IMR-90 (cell line): ENCODE measurements around the gene ATG7. TPM values are rescaled to one million over a fixed set of nuclear protein-coding genes. Genes with fewer than 3 reads are reported as not detected.

Experiments used
- ATAC-seq: fragments of 200-7000 bp; cut with Tn5 transposase; 2 replicates; pipeline ENCODE4 v1.9.1; 2020; ENCODE audit warnings: low read depth, mild to moderate bottlenecking, moderate library complexity
- BruUV-seq: library from RNA; stranded (reverse); fragments of 400-500 nt; replicated peaks from 2 replicates; lab custom pipeline; 2021; lab: Mats Ljungman, UMichigan
- CTCF ChIA-PET: fragments of 300-600 bp; formaldehyde crosslinking; extraction: SDS; loops from one replicate; lab custom pipeline; 2021; ENCODE audit warnings: antibody characterized with exemption; lab: Yijun Ruan, JAX
- POLR2A ChIA-PET: fragments of 300-600 bp; sonication (Branson Sonifier 250); formaldehyde crosslinking; loops from one replicate; lab custom pipeline; 2022; ENCODE audit warnings: antibody characterized with exemption; ENCODE audit not compliant: unreplicated experiment; lab: Charles Lee
- DNase-seq: peaks from one replicate; pipeline ENCODE4 v3.0.0; 2013
- H2AFZ ChIP-seq: replicated peaks from 2 replicates; pipeline ENCODE3; 2013; ENCODE audit warnings: low read length, mild to moderate bottlenecking; ENCODE audit not compliant: poor library complexity
- H2AK5ac ChIP-seq: 2 replicates; pipeline ENCODE4 v1.6.1; 2013; ENCODE audit warnings: low read depth, low read length, inconsistent platforms
- H2AK9ac ChIP-seq: replicated peaks from 2 replicates; pipeline ENCODE3; 2013; ENCODE audit warnings: mild to moderate bottlenecking, low read depth, low read length, moderate library complexity; ENCODE audit not compliant: poor library complexity
- H2BK120ac ChIP-seq: 2 replicates; pipeline ENCODE4 v1.6.1; 2013; ENCODE audit warnings: low read depth, low read length, inconsistent platforms
- H2BK15ac ChIP-seq: 3 replicates; pipeline ENCODE4 v1.6.1; 2013; ENCODE audit warnings: low read depth, low read length, inconsistent platforms
- H2BK20ac ChIP-seq: 2 replicates; pipeline ENCODE4 v1.6.1; 2013; ENCODE audit warnings: low read depth, mild to moderate bottlenecking, inconsistent platforms, low read length, moderate library complexity
- H2BK5ac ChIP-seq: 2 replicates; pipeline ENCODE4 v1.6.1; 2013; ENCODE audit warnings: mild to moderate bottlenecking, low read depth, low read length, inconsistent platforms; ENCODE audit not compliant: poor library complexity, severe bottlenecking
- H3K14ac ChIP-seq: replicated peaks from 2 replicates; pipeline ENCODE4 v1.6.1; 2013; ENCODE audit warnings: low read depth, low read length, inconsistent platforms
- H3K18ac ChIP-seq: 2 replicates; pipeline ENCODE4 v1.6.1; 2013; ENCODE audit warnings: low read depth, low read length, control low read depth
- H3K23ac ChIP-seq: 2 replicates; pipeline ENCODE4 v1.6.1; 2013; ENCODE audit warnings: low read depth, low read length, inconsistent platforms
- H3K27ac ChIP-seq: 2 replicates; pipeline ENCODE4 v1.5.1; 2013; ENCODE audit warnings: mild to moderate bottlenecking, control low read depth, low read length; ENCODE audit not compliant: insufficient read depth
- H3K27me3 ChIP-seq: 2 replicates; pipeline ENCODE4 v1.6.1; 2013; ENCODE audit warnings: low read length; ENCODE audit not compliant: control insufficient read depth, insufficient read depth
- H3K36me3 ChIP-seq: 2 replicates; pipeline ENCODE4 v1.6.1; 2013; ENCODE audit warnings: low read length, mixed read lengths; ENCODE audit not compliant: control insufficient read depth, insufficient read depth
- H3K4ac ChIP-seq: 2 replicates; pipeline ENCODE4 v1.6.1; 2013; ENCODE audit warnings: low read depth, low read length, inconsistent platforms
- H3K4me1 ChIP-seq: 2 replicates; pipeline ENCODE4 v1.6.1; 2013; ENCODE audit warnings: low read length, mixed read lengths; ENCODE audit not compliant: control insufficient read depth, insufficient read depth
- H3K4me2 ChIP-seq: 2 replicates; pipeline ENCODE4 v1.6.1; 2013; ENCODE audit warnings: low read depth, mild to moderate bottlenecking, control low read depth, low read length, moderate library complexity
- H3K4me3 ChIP-seq: 2 replicates; pipeline ENCODE4 v1.5.1; 2013; ENCODE audit warnings: low read depth, mild to moderate bottlenecking, control low read depth, low read length, moderate library complexity; ENCODE audit not compliant: insufficient read depth
- H3K56ac ChIP-seq: 2 replicates; pipeline ENCODE4 v1.6.1; 2013; ENCODE audit warnings: low read length, inconsistent platforms; ENCODE audit not compliant: insufficient read depth; ENCODE audit errors: extremely low read depth
- H3K79me1 ChIP-seq, 2 experiments: 2 replicates each; pipeline ENCODE4 v1.6.1; 2013; ENCODE audit warnings: low read length in 2 of 2, inconsistent platforms in 1 of 2, low read depth in 1 of 2
- H3K9ac ChIP-seq: 2 replicates; pipeline ENCODE4 v1.6.1; 2013; ENCODE audit warnings: low read depth, low read length, control low read depth
- H3K9me1 ChIP-seq: 2 replicates; pipeline ENCODE4 v1.6.1; 2013; ENCODE audit warnings: low read length, inconsistent platforms; ENCODE audit not compliant: insufficient read depth
- H3K9me3 ChIP-seq: 2 replicates; pipeline ENCODE4 v1.6.1; 2013; ENCODE audit warnings: low read length; ENCODE audit not compliant: control insufficient read depth, insufficient read depth
- H4K20me1 ChIP-seq: 2 replicates; pipeline ENCODE4 v1.6.1; 2013; ENCODE audit warnings: low read length, inconsistent platforms; ENCODE audit not compliant: insufficient read depth
- H4K5ac ChIP-seq: 2 replicates; pipeline ENCODE4 v1.6.1; 2013; ENCODE audit warnings: mild to moderate bottlenecking, low read depth, low read length, control low read depth
- H4K8ac ChIP-seq, 2 experiments: 2 replicates each; pipeline ENCODE4 v1.6.1; 2013; ENCODE audit warnings: low read depth in 2 of 2, low read length in 2 of 2, control low read depth in 1 of 2, inconsistent platforms in 1 of 2
- H4K91ac ChIP-seq: 2 replicates; pipeline ENCODE4 v1.6.1; 2013; ENCODE audit warnings: low read depth, low read length, inconsistent platforms; ENCODE audit not compliant: insufficient read depth
- BHLHE40 ChIP-seq: fragments of 150-350 bp; IDR thresholded peaks from 2 replicates; pipeline ENCODE4 v1.6.1; 2016; ENCODE audit warnings: mild to moderate bottlenecking, low read depth, low read length
- CEBPB ChIP-seq: IDR thresholded peaks from 2 replicates; pipeline ENCODE4 v1.6.1; 2012; ENCODE audit warnings: low read depth, low read length, improper control_type of control experiment
- CHD1 ChIP-seq: IDR thresholded peaks from 2 replicates; pipeline ENCODE4 v1.6.1; 2012; ENCODE audit warnings: low read depth, low read length, improper control_type of control experiment
- FOS ChIP-seq: fragments of 150-350 bp; IDR thresholded peaks from 2 replicates; pipeline ENCODE4 v1.6.1; 2016; ENCODE audit warnings: low read depth, low read length
- MAFK ChIP-seq: IDR thresholded peaks from 2 replicates; pipeline ENCODE4 v1.6.1; 2012; ENCODE audit warnings: low read depth, low read length, improper control_type of control experiment
- MAZ ChIP-seq: IDR thresholded peaks from 2 replicates; pipeline ENCODE4 v1.6.1; 2012; ENCODE audit warnings: low read depth, mild to moderate bottlenecking, low read length, improper control_type of control experiment, moderate library complexity, borderline replicate concordance
- MXI1 ChIP-seq: IDR thresholded peaks from 2 replicates; pipeline ENCODE4 v1.6.1; 2012; ENCODE audit warnings: low read depth, mild to moderate bottlenecking, low read length, moderate library complexity, borderline replicate concordance
- NFE2L2 ChIP-seq: fragments of 150-350 bp; IDR thresholded peaks from 2 replicates; pipeline ENCODE4 v1.6.1; 2016; ENCODE audit warnings: low read depth, mild to moderate bottlenecking, low read length
- POLR2A ChIP-seq: IDR thresholded peaks from 2 replicates; pipeline ENCODE4 v1.6.1; 2012; ENCODE audit warnings: mild to moderate bottlenecking, low read depth, low read length
- RAD21 ChIP-seq: IDR thresholded peaks from 2 replicates; pipeline ENCODE4 v1.6.1; 2012; ENCODE audit warnings: low read length, improper control_type of control experiment
- RCOR1 ChIP-seq: IDR thresholded peaks from 2 replicates; pipeline ENCODE4 v1.6.1; 2012; ENCODE audit warnings: mild to moderate bottlenecking, low read length, improper control_type of control experiment; ENCODE audit not compliant: insufficient replicate concordance
- RFX5 ChIP-seq: IDR thresholded peaks from 2 replicates; pipeline ENCODE4 v1.8.0; 2012; ENCODE audit warnings: low read depth, mild to moderate bottlenecking, low read length, moderate library complexity
- SMC3 ChIP-seq: fragments of 150-350 bp; IDR thresholded peaks from 2 replicates; pipeline ENCODE4 v1.6.1; 2016; ENCODE audit warnings: low read depth, mild to moderate bottlenecking, antibody characterized with exemption, low read length, moderate library complexity
- USF2 ChIP-seq: fragments of 150-350 bp; IDR thresholded peaks from 2 replicates; pipeline ENCODE4 v1.6.1; 2017; ENCODE audit warnings: mild to moderate bottlenecking, antibody characterized with exemption, low read length, low read depth
- WGBS, 2 experiments: methylation state at CpG; one replicate each; pipeline versions ENCODE4 v1.1.5 to v1.1.7; 2013; ENCODE audit warnings: missing lambda C conversion rate in 2 of 2; ENCODE audit not compliant: insufficient read length in 1 of 2; ENCODE audit errors: extremely low coverage in 2 of 2; 5-methylcytosine and 5-hydroxymethylcytosine counted together
- dilution Hi-C: fragments of 300-500 bp; cut with HindIII; formaldehyde crosslinking; loops from one replicate; pipeline ENCODE4 v1.14.3; 2018; ENCODE audit warnings: low sequenced_read_pairs; ENCODE audit not compliant: unreplicated experiment
- in situ Hi-C: fragments of 300-500 bp; cut with MboI; formaldehyde crosslinking; loops from 3 replicates; pipeline ENCODE4 v1.14.3; 2019; ENCODE audit warnings: low sequenced_read_pairs, inconsistent platforms, mixed read lengths
- intact Hi-C: fragments of 100-400 bp; cut with micrococcal nuclease; formaldehyde crosslinking; loops from 2 replicates; pipeline ENCODE4 v1.10.0; 2022
- polyA plus RNA-seq, 3 experiments: library from polyadenylated mRNA; depleted of rRNA; stranded (reverse); fragments of >200 nt; gene quantifications; 2 replicates each; pipeline ENCODE4 v1.2.3, GENCODE V29; 2012; ENCODE audit warnings: low replicate concordance in 1 of 3
- total RNA-seq: library from RNA; depleted of rRNA; stranded (reverse); fragments of >200 nt; gene quantifications from 2 replicates; pipeline ENCODE4 v1.2.3, GENCODE V29; 2012
- TF ChIP-seq, protein P1 (sequence below): fragments of 150-350 bp; IDR thresholded peaks from 2 replicates; pipeline ENCODE4 v1.6.1; 2016; ENCODE audit warnings: low read depth, mild to moderate bottlenecking, low read length, moderate library complexity, borderline replicate concordance

Gene ATG7
- total and polyA plus RNA-seq, 2 of the 4 experiments (the other 2 are of a cell fraction), result 15.6 to 51.4 TPM

GRCh38 chr3:11509173-11510000 lies 237.2 kb downstream of the ATG7 start:
- Histone ChIP-seq H3K23ac (peak overlapping the region; percentile 74; the same call in 1 of the 2 replicates), H3K4me2 (peak overlapping the region; percentile 78), H2AK9ac (no peak overlapping the region), H2BK5ac (peak overlapping the region; percentile 92), H3K27me3 (no peaks in the 10 kb centered on the region), H3K9me3 (no peaks in the 10 kb centered on the region), H3K36me3 (no peaks in the 10 kb centered on the region), H4K5ac (peak overlapping the region; percentile 69), H2BK120ac (peak overlapping the region; percentile 92), H3K4me3 (no peak overlapping the region), H2BK15ac (peak overlapping the region; percentile 64; the same call in 2 of the 3 replicates), H2BK20ac (peak overlapping the region; percentile 73), H4K20me1 (peaks cover 3% of the 10 kb centered on the region; the same call in 1 of the 2 replicates), H3K56ac (peak overlapping the region; percentile 85; the same call in 1 of the 2 replicates), H3K27ac (peak overlapping the region; percentile 93; the same call in 1 of the 2 replicates), H4K91ac (peak overlapping the region; percentile 86), H3K79me1 (peaks cover 5 to 23% of the 10 kb centered on the region in 2 experiments), H2AFZ (no peak overlapping the region), H3K4ac (peak overlapping the region; percentile 91), H2AK5ac (peak overlapping the region; percentile 47), H3K4me1 (peaks cover 22% of the 10 kb centered on the region), H4K8ac (peak overlapping the region; percentile 10 to 66), H3K18ac (peak overlapping the region; percentile 82), H3K9ac (peak overlapping the region; percentile 39; the same call in 1 of the 2 replicates), H3K14ac (peak overlapping the region; percentile 69), H3K9me1 (peaks cover 11% of the 10 kb centered on the region)
- dilution Hi-C loops (no loop called here), in situ Hi-C loops (no loop called here), intact Hi-C loops (loop anchor here (1.0 to 2.0 kb wide), 3 partner anchors 21 to 133 kb away; partner anchors contain the start of gene VGLL4)
- peak; percentile 96 for DNase-seq
- ATAC-seq, result peak; percentile 91
- POLR2A ChIA-PET, result no interaction called here
- CTCF ChIA-PET, result interaction anchor here (0.7 to 1.1 kb wide), 3 partner anchors 130 to 141 kb away, joined by 3 to 4 read pairs (median 3); no protein-coding TSS in a partner anchor
- WGBS, 2 experiments, result 0% methylated on average over 3 of the region's 9 CpGs; no CpG with 5 or more reads in 1 of the 2 experiments
- TF ChIP-seq CEBPB (peak; percentile 21; the same call in 1 of the 2 replicates), MXI1 (peak; percentile 91), MAFK (no peak), RFX5 (no peak), RAD21 (peak; percentile 34), MAZ (no peak), CHD1 (no peak), USF2 (peak; percentile 87), NFE2L2 (no peak), FOS (peak; percentile 61), RCOR1 (no peak), SMC3 (no peak), BHLHE40 (peak; percentile 60), POLR2A (peak; percentile 45; the same call in 1 of the 2 replicates)
- TF ChIP-seq, protein P1, sequence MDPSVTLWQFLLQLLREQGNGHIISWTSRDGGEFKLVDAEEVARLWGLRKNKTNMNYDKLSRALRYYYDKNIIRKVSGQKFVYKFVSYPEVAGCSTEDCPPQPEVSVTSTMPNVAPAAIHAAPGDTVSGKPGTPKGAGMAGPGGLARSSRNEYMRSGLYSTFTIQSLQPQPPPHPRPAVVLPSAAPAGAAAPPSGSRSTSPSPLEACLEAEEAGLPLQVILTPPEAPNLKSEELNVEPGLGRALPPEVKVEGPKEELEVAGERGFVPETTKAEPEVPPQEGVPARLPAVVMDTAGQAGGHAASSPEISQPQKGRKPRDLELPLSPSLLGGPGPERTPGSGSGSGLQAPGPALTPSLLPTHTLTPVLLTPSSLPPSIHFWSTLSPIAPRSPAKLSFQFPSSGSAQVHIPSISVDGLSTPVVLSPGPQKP, result no peak
- no TSS peak for BruUV-seq
